PFSK-1 (cell line): ENCODE results near the gene SLC16A4.

Source experiments
- FOXP2 ChIP-seq: optimal IDR thresholded peaks from 2 replicates; pipeline ENCODE3; 2011; ENCODE audit warnings: borderline replicate concordance, control low read depth, inconsistent platforms; ENCODE audit not compliant: insufficient read depth; ENCODE audit errors: extremely low read length, extremely low read depth
- POLR2AphosphoS5 ChIP-seq: IDR thresholded peaks from 2 replicates; pipeline ENCODE4 v1.6.1; 2012; ENCODE audit warnings: low read depth, mild to moderate bottlenecking, control low read depth, low read length, moderate library complexity
- REST ChIP-seq, 2 experiments: IDR thresholded peaks; 2 replicates each; pipeline versions ENCODE4 v1.6.1 to v1.8.0; 2011 to 2012; ENCODE audit warnings: low read depth in 2 of 2, low read length in 2 of 2, control low read depth in 1 of 2, inconsistent platforms in 1 of 2, mild to moderate bottlenecking in 1 of 2, moderate library complexity in 1 of 2; ENCODE audit not compliant: insufficient read depth in 1 of 2
- SIN3A ChIP-seq: IDR thresholded peaks from 2 replicates; pipeline ENCODE4 v1.6.1; 2012; ENCODE audit warnings: mild to moderate bottlenecking, low read length, moderate library complexity, borderline replicate concordance; ENCODE audit not compliant: insufficient read depth
- TAF1 ChIP-seq: IDR thresholded peaks from 2 replicates; pipeline ENCODE4 v1.6.1; 2012; ENCODE audit warnings: low read length, control low read depth, borderline replicate concordance; ENCODE audit not compliant: insufficient read depth

Gene SLC16A4

GRCh38 chr1:110341872-110342331, 48.9 kb downstream of the SLC16A4 start:
- TF ChIP-seq POLR2AphosphoS5 (no peak), TAF1 (no peak), REST (IDR thresholded peaks at IDR 0.05; ENCODE audit: insufficient read depth in 1 of 2, low read depth in 2 of 2, low read length in 2 of 2) (no peak), FOXP2 (no peak), SIN3A (no peak)

- TF ChIP-seq FOXP2 = no peak
- TF ChIP-seq TAF1 = no peak
- TF ChIP-seq POLR2AphosphoS5 = no peak
- no peak for TF ChIP-seq REST (IDR thresholded peaks at IDR 0.05; ENCODE audit: insufficient read depth in 1 of 2, low read depth in 2 of 2, low read length in 2 of 2)
- no peak for TF ChIP-seq SIN3A
Measured at GRCh38 chr1:110341146-110341871, 49.5 kb downstream of the SLC16A4 start.

GRCh38 chr1:110340207-110340468, 50.7 kb downstream of the SLC16A4 start:
- TF ChIP-seq FOXP2 = no peak
- no peak for TF ChIP-seq POLR2AphosphoS5
- TF ChIP-seq REST (IDR thresholded peaks at IDR 0.05; ENCODE audit: insufficient read depth in 1 of 2, low read depth in 2 of 2, low read length in 2 of 2) = no peak
- TF ChIP-seq TAF1 = no peak
- TF ChIP-seq SIN3A = no peak

GRCh38 chr1:110339407-110340206, 51.2 kb downstream of the SLC16A4 start:
- TF ChIP-seq TAF1 (peak; percentile 99), SIN3A (0 out of 2 replicates have a peak, but pooled peaks have one; percentile 21), POLR2AphosphoS5 (peak; percentile 90), FOXP2 (no peak), REST (IDR thresholded peaks at IDR 0.05; ENCODE audit: insufficient read depth in 1 of 2, low read depth in 2 of 2, low read length in 2 of 2) (peak in 1 of 2 experiments; percentile 69; a peak in 1 of 4 replicates)
